ENCODE data around the gene MTUS2. TPM values are rescaled to one million over a fixed set of nuclear protein-coding genes. Genes with fewer than 3 reads are reported as not detected.

Gene MTUS2
- total and polyA plus RNA-seq, 9 of the 15 experiments (the other 6 are each of a cell fraction or from before 2014, with no cell fraction given) = 0.01 to 0.28 (median 0.06) TPM; not detected in 1

DNA sequence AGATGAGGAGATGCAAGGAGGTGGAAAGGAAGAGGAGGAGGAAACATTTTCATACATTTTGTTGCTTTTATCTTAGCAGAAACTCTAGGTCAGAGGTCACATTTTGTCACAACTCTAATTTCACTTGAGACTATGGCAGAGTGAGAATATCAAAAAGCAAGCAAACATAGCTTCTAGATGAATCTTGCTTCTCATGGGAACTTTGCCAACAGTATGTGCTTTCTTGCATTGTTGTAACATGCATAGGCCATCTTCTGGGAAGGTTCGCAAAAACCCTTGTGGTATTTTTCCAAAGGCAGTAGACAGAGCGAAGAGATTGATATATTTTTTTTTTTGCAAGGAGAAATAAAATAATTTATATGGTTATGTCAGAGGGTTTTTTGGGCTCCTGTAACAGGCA lies 291.3 kb downstream of the MTUS2 start:
- H3K4me2 ChIP-seq (ENCODE audit: insufficient read depth, low read length) = no peak overlapping the region
- H2AFZ ChIP-seq (ENCODE audit: low read depth, low read length) = no peak overlapping the region
- no peak overlapping the region for H3K4me3 ChIP-seq
- H3K27ac ChIP-seq (ENCODE audit: extremely low read depth, low read depth, low read length) = no peak overlapping the region
- H3K9me3 ChIP-seq (replicated peaks; ENCODE audit: control insufficient read depth, insufficient read depth, low read depth, low read length) = no peaks in the 10 kb centered on the region
- ATAC-seq (no peak), DNase-seq (ENCODE audit: extremely low read depth in 1 of 4, low spot score in 3 of 4) (no peak), FAIRE-seq (no peak)
- no peaks in the 10 kb centered on the region for H3K27me3 ChIP-seq (ENCODE audit: control insufficient read depth in 2 of 2, insufficient read depth in 2 of 2, low read length in 2 of 2)
- H3K9ac ChIP-seq (ENCODE audit: insufficient read depth in 1 of 2, low read depth in 2 of 2, low read length in 2 of 2) = no peak overlapping the region
- in situ Hi-C loops (cut with MboI) = no loop called here
- intact Hi-C loops (cut with micrococcal nuclease) = no loop called here
- POLR2A ChIA-PET = no interaction called here
- no peaks in the 10 kb centered on the region for H3K79me2 ChIP-seq (ENCODE audit: control insufficient read depth, insufficient read depth, low read length)
- BruUV-seq (replicated peaks) = no TSS peak
- H3K4me1 ChIP-seq (replicated peaks in 1 of 2; ENCODE audit: control insufficient read depth in 2 of 2, insufficient read depth in 2 of 2, low read length in 2 of 2) = no peaks in the 10 kb centered on the region
- H3K9me1 ChIP-seq (ENCODE audit: control insufficient read depth, insufficient read depth, low read length) = no peaks in the 10 kb centered on the region
- no peaks in the 10 kb centered on the region for H4K20me1 ChIP-seq (replicated peaks; ENCODE audit: control insufficient read depth, insufficient read depth, low read length)
- CTCF ChIA-PET (ENCODE audit: low intra/inter-chr PET ratio) = no interaction called here
- WGBS (ENCODE audit: insufficient coverage, low coverage, missing lambda C conversion rate) = 0% methylated on average over 2 of the region's 2 CpGs
- TF ChIP-seq, protein P1, sequence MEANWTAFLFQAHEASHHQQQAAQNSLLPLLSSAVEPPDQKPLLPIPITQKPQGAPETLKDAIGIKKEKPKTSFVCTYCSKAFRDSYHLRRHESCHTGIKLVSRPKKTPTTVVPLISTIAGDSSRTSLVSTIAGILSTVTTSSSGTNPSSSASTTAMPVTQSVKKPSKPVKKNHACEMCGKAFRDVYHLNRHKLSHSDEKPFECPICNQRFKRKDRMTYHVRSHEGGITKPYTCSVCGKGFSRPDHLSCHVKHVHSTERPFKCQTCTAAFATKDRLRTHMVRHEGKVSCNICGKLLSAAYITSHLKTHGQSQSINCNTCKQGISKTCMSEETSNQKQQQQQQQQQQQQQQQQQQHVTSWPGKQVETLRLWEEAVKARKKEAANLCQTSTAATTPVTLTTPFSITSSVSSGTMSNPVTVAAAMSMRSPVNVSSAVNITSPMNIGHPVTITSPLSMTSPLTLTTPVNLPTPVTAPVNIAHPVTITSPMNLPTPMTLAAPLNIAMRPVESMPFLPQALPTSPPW (CRISPR knock-in tag; IDR thresholded peaks at IDR 0.05) = no peak
- no peak for TF ChIP-seq FOXP1 (CRISPR knock-in tag; IDR thresholded peaks at IDR 0.05)
- no peak for TF ChIP-seq ZNF830 (CRISPR knock-in tag; IDR thresholded peaks at IDR 0.05)
- no peak for TF ChIP-seq HEY1 (CRISPR knock-in tag; IDR thresholded peaks at IDR 0.05; ENCODE audit: borderline replicate concordance)
- TF ChIP-seq, protein P2, sequence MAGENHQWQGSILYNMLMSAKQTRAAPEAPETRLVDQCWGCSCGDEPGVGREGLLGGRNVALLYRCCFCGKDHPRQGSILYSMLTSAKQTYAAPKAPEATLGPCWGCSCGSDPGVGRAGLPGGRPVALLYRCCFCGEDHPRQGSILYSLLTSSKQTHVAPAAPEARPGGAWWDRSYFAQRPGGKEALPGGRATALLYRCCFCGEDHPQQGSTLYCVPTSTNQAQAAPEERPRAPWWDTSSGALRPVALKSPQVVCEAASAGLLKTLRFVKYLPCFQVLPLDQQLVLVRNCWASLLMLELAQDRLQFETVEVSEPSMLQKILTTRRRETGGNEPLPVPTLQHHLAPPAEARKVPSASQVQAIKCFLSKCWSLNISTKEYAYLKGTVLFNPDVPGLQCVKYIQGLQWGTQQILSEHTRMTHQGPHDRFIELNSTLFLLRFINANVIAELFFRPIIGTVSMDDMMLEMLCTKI (IDR thresholded peaks at IDR 0.05; ENCODE audit: partially characterized antibody) = no peak
- TF ChIP-seq NR1H2 (CRISPR knock-in tag; IDR thresholded peaks at IDR 0.05) = no peak
- TF ChIP-seq TCFL5 (CRISPR knock-in tag; conservative IDR thresholded peaks at IDR 0.05) = no peak
- TF ChIP-seq NBN (IDR thresholded peaks at IDR 0.05; ENCODE audit: low read depth) = no peak
- TF ChIP-seq ZNF668 (CRISPR knock-in tag; IDR thresholded peaks at IDR 0.05) = no peak
- no peak for TF ChIP-seq WHSC1 (IDR thresholded peaks at IDR 0.05; ENCODE audit: low read length)
- TF ChIP-seq, protein P3, sequence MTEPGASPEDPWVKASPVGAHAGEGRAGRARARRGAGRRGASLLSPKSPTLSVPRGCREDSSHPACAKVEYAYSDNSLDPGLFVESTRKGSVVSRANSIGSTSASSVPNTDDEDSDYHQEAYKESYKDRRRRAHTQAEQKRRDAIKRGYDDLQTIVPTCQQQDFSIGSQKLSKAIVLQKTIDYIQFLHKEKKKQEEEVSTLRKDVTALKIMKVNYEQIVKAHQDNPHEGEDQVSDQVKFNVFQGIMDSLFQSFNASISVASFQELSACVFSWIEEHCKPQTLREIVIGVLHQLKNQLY (CRISPR knock-in tag; conservative IDR thresholded peaks at IDR 0.05) = no peak
- no peak for TF ChIP-seq TCF3 (CRISPR knock-in tag; IDR thresholded peaks at IDR 0.05)
- TF ChIP-seq MAFF (IDR thresholded peaks at IDR 0.05; ENCODE audit: low read length) = no peak
- TF ChIP-seq SIN3A (IDR thresholded peaks at IDR 0.05; ENCODE audit: borderline replicate concordance in 2 of 2, control insufficient read depth in 1 of 2, low read depth in 2 of 2, low read length in 2 of 2) = no peak
- no peak for TF ChIP-seq RBM22 (IDR thresholded peaks at IDR 0.05; ENCODE audit: low read depth, low read length, poor library complexity, severe bottlenecking)
- TF ChIP-seq BRD9 (IDR thresholded peaks at IDR 0.05; ENCODE audit: low read depth, partially characterized antibody) = no peak
- H3K36me3 ChIP-seq (ENCODE audit: control insufficient read depth, insufficient read depth, low read length) = no peaks in the 10 kb centered on the region

Measured in K562 (cell line).